LNCAP (cell line): ENCODE results near the gene NT5M.

Experiments used
- TF ChIP-seq, protein P1 (sequence below): fragments of 450-650 bp; IDR thresholded peaks from 2 replicates; pipeline ENCODE4 v1.5.1; 2017; ENCODE audit warnings: mild to moderate bottlenecking

NT5M gene

GRCh38 chr17:17309356-17309755 lies 6.2 kb downstream of the NT5M start:
- TF ChIP-seq, protein P1, sequence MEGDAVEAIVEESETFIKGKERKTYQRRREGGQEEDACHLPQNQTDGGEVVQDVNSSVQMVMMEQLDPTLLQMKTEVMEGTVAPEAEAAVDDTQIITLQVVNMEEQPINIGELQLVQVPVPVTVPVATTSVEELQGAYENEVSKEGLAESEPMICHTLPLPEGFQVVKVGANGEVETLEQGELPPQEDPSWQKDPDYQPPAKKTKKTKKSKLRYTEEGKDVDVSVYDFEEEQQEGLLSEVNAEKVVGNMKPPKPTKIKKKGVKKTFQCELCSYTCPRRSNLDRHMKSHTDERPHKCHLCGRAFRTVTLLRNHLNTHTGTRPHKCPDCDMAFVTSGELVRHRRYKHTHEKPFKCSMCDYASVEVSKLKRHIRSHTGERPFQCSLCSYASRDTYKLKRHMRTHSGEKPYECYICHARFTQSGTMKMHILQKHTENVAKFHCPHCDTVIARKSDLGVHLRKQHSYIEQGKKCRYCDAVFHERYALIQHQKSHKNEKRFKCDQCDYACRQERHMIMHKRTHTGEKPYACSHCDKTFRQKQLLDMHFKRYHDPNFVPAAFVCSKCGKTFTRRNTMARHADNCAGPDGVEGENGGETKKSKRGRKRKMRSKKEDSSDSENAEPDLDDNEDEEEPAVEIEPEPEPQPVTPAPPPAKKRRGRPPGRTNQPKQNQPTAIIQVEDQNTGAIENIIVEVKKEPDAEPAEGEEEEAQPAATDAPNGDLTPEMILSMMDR = no peak

GRCh38 chr17:17313350-17313991 lies 10.3 kb downstream of the NT5M start:
- TF ChIP-seq, protein P1 = peak; percentile 34; the same call in 1 of the 2 replicates

- TF ChIP-seq, protein P1 = no peak
Observed at GRCh38 chr17:17314501-17315071, 11.4 kb downstream of the NT5M start.

GRCh38 chr17:17315142-17315821 lies 12.1 kb downstream of the NT5M start:
- TF ChIP-seq, protein P1 = no peak

GRCh38 chr17:17320188-17320910 lies 17.2 kb downstream of the NT5M start:
- TF ChIP-seq, protein P1 = no peak

DNA sequence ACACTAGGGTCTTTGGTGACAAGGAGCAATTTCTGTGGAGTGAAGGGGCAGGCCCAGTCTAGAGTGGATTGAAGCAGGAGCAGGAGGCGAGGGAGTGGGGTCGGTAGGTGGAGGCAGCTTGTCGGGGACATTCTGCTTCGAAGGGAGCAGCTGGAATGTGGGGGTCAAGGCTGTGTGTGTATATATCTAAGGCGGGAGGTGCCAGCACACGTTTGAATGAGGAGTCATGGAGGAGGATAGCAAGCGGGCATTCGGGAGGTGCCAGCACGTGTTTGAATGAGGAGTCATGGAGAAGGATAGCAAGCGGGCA lies 17.7 kb downstream of the NT5M start:
- TF ChIP-seq, protein P1 = no peak

DNA sequence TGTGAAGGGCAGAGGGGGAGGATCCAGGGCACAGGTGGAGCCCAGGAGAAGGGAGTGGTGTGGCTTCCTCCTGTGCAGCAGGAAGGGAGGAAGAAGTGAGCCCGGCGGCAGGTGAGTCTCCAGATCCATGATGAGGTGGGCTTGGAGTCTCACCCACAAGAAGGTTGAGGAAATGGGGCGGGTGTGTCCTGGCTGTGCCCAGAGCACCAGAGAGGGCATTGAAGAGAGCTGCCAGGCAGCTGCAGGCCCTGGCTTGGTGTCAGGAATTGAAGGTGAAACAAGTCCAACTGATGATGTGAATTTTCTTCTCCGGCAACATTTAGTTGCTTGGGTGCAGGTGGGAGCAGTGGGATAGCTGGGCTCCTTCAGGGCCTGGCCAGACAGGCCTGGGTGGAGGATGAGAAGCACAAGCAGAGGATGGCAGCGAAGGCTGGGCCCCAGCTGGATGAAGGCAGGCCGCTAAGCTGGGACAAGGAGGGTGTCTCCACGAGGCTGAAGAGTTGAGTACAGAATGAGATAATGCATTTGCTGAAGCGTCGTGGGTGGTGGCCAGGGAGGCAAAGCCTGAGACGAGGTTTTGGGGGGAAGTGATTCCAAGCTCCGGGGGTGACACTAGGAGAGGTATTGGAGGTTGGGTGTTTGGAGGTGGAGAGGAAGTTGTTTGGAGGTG lies 18.3 kb downstream of the NT5M start:
- TF ChIP-seq, protein P1 = no peak
